Activated CD8-positive, alpha-beta memory T cell treated with anti-CD3 and anti-CD28 coated beads, Interleukin-2, amount 10 ng/mL, durations not matched to agents 7 days and 5 days (primary cell): ENCODE results near the gene CIAPIN1. TPM values are rescaled to one million over a fixed set of nuclear protein-coding genes. Genes with fewer than 3 reads are reported as not detected.

Source experiments
- ATAC-seq: fragments of 150-1000 bp; cut with Tn5 transposase; one replicate; pipeline ENCODE4 v1.10.0; 2021; ENCODE audit warnings: moderate library complexity
- CTCF ChIA-PET: fragments of 350-600 bp; sonication (Branson Sonifier 250); formaldehyde crosslinking; loops from one replicate; lab custom pipeline; 2021; ENCODE audit warnings: antibody characterized with exemption; lab: Charles Lee
- DNase-seq: peaks from one replicate; pipeline ENCODE4 v3.0.0-alpha.2; 2020
- H3K27ac Mint-ChIP-seq: one replicate; pipeline ENCODE4 v1.8.0; 2021; ENCODE audit warnings: mild to moderate bottlenecking, mixed read lengths
- H3K27me3 Mint-ChIP-seq: one replicate; pipeline ENCODE4 v1.8.0; 2021; ENCODE audit warnings: mixed read lengths
- H3K36me3 Mint-ChIP-seq: one replicate; pipeline ENCODE4 v1.8.0; 2021; ENCODE audit warnings: mild to moderate bottlenecking, mixed read lengths
- H3K4me1 Mint-ChIP-seq: one replicate; pipeline ENCODE4 v1.8.0; 2021; ENCODE audit warnings: mixed read lengths
- H3K4me3 Mint-ChIP-seq: one replicate; pipeline ENCODE4 v1.8.0; 2021; ENCODE audit warnings: mild to moderate bottlenecking, moderate library complexity, mixed read lengths
- H3K9me3 Mint-ChIP-seq: one replicate; pipeline ENCODE4 v1.8.0; 2022; ENCODE audit warnings: low read depth, mixed read lengths
- total RNA-seq, 2 experiments: library from RNA; stranded (reverse); gene quantifications; one replicate each; pipeline ENCODE4 v1.2.3, GENCODE V29; 2021

CIAPIN1 gene
- total RNA-seq, 2 experiments from 2014 or later = 46.5 to 62.5 TPM

DNA sequence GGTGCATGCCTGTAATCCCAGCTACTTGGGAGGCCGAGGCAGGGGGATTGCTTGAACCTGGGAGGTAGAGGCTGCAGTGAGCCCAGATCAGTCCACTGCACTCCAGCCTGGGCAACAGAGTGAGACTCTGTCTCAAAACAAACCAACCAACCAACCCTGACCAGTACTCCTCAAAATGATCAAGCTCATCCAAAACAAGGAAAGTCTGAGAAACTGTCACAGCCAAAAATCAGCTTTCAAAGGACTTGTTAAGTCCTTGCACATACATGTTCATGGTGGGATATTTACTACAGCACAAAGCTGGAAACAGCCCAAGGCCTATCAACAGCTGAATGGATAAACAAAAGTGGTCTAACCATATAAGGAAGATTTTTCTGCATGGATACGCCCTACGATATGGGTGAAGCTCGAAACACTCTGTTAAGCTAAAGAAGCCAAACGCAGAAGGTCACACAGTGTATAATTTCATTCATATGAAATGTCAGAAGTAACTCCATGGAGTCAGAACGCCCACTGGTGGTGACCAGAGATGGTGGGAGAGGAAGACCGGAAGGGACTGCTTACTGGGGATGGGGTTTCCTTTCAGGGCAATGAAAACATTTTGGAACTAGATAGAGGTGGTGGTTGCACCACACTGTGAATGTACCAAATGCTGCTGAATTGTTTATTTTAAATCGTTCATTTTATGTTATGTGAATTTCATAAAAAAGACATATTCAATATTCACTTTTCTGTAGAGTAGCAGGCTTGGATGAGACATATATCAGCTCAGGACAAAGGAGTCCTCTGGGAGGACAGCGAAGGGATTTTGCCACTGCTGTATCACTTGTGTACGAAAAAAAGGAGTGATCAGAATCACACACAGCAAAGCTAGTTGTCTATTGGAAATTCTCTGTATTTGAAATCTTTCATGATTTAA is 24.9 kb downstream of the CIAPIN1 start:
- no peaks in the 10 kb centered on the region for H3K9me3 Mint-ChIP-seq
- H3K4me3 Mint-ChIP-seq = no peak overlapping the region
- peaks cover 2% of the 10 kb centered on the region for H3K36me3 Mint-ChIP-seq
- CTCF ChIA-PET = interaction anchor here (1.0 to 15.5 kb wide), 4 partner anchors 40 to 119 kb away, joined by 3 to 283 read pairs (median 8); partner anchors contain the start of gene POLR2C
- H3K4me1 Mint-ChIP-seq = peaks cover 14% of the 10 kb centered on the region
- ATAC-seq = no peak
- DNase-seq = no peak
- H3K27me3 Mint-ChIP-seq = no peaks in the 10 kb centered on the region
- H3K27ac Mint-ChIP-seq = no peak overlapping the region

- Mint-ChIP-seq H3K27ac (peak overlapping the region; percentile 83), H3K36me3 (no peaks in the 10 kb centered on the region)
- CTCF ChIA-PET = interaction anchor here (0.7 to 15.5 kb wide), 17 partner anchors 12 to 336 kb away, joined by 3 to 283 read pairs (median 8); partner anchors contain the start of genes CIAPIN1, COQ9 and POLR2C
Observed at GRCh38 chr16:57419506-57419905, 27.7 kb downstream of the CIAPIN1 start.

DNA sequence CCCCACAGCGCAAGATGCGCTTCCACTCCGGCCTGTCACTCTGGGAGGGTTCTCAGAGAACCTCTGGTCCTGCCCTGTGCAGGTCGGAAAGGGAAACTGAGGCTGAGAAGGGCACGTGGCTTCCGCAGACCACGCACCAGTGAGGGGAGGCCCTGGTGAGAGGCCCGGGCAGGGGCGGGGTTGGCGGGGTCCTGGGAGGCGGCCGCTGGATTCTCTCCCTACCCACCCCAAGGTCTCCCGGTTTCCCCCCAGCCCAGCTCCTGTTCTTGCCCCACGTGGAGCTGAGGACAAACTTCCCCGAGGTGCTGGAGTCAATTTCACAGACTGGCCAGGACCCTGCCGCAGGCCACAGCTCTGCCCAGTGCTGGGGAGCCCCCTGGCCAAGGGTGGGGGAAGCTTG is 31.1 kb downstream of the CIAPIN1 start:
- H3K4me3 Mint-ChIP-seq = no peak overlapping the region
- ATAC-seq (no peak), DNase-seq (no peak)
- no peaks in the 10 kb centered on the region for H3K36me3 Mint-ChIP-seq
- H3K4me1 Mint-ChIP-seq = peaks cover 19% of the 10 kb centered on the region
- no peak overlapping the region for H3K27ac Mint-ChIP-seq
- no peaks in the 10 kb centered on the region for H3K9me3 Mint-ChIP-seq
- CTCF ChIA-PET = interaction anchor here (0.9 to 15.5 kb wide), 21 partner anchors 11 to 332 kb away, joined by 3 to 283 read pairs (median 6); partner anchors contain the start of genes ARL2BP, CCL17, CIAPIN1 and COQ9
- no peaks in the 10 kb centered on the region for H3K27me3 Mint-ChIP-seq

More at GRCh38 chr16:57419506-57419905, 27.7 kb downstream of the CIAPIN1 start:
- Mint-ChIP-seq H3K4me3 (no peak overlapping the region), H3K27me3 (no peaks in the 10 kb centered on the region), H3K4me1 (peaks cover 19% of the 10 kb centered on the region), H3K9me3 (no peaks in the 10 kb centered on the region)
- no peak for DNase-seq
- no peak for ATAC-seq

DNA sequence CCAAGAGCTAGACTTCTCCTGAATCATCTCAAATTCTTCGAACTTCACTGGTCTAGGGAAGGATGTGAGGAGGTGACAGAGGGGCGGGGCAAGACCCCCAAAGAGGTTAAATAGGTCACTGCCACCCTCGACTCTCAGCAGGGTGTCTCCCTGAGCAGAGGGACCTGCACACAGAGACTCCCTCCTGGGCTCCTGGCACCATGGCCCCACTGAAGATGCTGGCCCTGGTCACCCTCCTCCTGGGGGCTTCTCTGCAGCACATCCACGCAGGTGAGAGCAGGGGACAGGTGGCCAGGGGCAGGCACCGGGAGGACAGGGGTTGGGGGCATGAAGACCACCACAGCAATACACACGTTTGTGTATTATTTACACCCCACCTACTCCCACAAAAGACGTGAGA is 33.5 kb downstream of the CIAPIN1 start:
- CTCF ChIA-PET = interaction anchor here (0.6 to 15.5 kb wide), 4 partner anchors 8 to 111 kb away, joined by 3 to 283 read pairs (median 5); no protein-coding TSS in a partner anchor
- no peaks in the 10 kb centered on the region for H3K9me3 Mint-ChIP-seq
- H3K4me3 Mint-ChIP-seq = no peak overlapping the region
- no peaks in the 10 kb centered on the region for H3K36me3 Mint-ChIP-seq
- peaks cover 3% of the 10 kb centered on the region for H3K27me3 Mint-ChIP-seq
- DNase-seq (no peak), ATAC-seq (no peak)
- no peak overlapping the region for H3K27ac Mint-ChIP-seq
- peaks cover 13% of the 10 kb centered on the region for H3K4me1 Mint-ChIP-seq

DNA sequence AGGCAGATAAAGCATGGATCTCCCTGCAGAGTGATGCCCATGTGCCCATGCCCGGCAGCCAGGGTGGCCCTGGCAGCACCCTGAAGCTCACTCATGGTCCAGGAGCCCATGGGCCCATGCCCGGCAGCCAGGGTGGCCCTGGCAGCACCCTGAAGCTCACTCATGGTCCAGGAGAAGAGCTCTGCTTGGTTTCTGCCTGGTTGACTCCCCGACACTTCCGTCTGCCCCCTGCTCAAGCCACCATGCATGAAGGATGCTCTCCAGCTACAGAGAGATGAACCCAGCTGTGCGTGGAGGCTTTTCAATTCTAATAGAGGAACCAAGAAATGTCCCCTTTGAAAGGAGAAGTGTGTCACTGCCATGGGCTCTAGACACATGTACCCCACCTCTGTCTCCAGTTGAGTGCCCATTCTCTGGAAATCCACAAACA is 33.9 kb downstream of the CIAPIN1 start:
- no peaks in the 10 kb centered on the region for H3K36me3 Mint-ChIP-seq
- no peak overlapping the region for H3K4me3 Mint-ChIP-seq
- H3K4me1 Mint-ChIP-seq = peaks cover 10% of the 10 kb centered on the region
- H3K9me3 Mint-ChIP-seq = no peaks in the 10 kb centered on the region
- peaks cover 3% of the 10 kb centered on the region for H3K27me3 Mint-ChIP-seq
- H3K27ac Mint-ChIP-seq = no peak overlapping the region
- CTCF ChIA-PET = interaction anchor here (1.6 to 15.5 kb wide), 2 partner anchors 106 to 111 kb away, joined by 7 to 283 read pairs; no protein-coding TSS in a partner anchor
- no peak for ATAC-seq
- DNase-seq = no peak

DNA sequence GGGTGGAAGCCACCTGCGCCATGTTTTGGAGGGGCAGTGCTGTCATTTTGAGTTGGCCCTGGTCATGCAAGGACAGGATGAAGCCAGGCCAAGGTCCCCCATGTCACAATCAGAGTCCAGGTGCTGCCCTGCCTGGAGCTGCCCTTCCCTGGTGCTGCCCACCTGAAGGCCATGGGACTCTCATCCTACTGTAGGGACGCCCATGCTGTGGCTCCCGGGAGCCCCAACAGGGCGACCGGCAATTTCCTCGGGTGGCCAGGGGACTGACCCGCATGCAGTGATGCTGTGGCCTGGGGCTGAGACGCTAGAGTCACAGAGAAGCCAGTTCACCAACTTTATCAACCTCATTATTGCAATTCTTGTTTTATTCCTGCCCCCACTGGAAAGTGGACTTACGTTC is 34.6 kb downstream of the CIAPIN1 start:
- H3K27ac Mint-ChIP-seq = no peak overlapping the region
- H3K9me3 Mint-ChIP-seq = no peaks in the 10 kb centered on the region
- H3K4me3 Mint-ChIP-seq = no peak overlapping the region
- ATAC-seq = no peak
- CTCF ChIA-PET = interaction anchor here (15.5 kb wide), 1 partner anchor 110 kb away, joined by 283 read pairs; no protein-coding TSS in a partner anchor
- no peaks in the 10 kb centered on the region for H3K36me3 Mint-ChIP-seq
- DNase-seq = no peak
- H3K4me1 Mint-ChIP-seq = peaks cover 6% of the 10 kb centered on the region
- H3K27me3 Mint-ChIP-seq = peaks cover 3% of the 10 kb centered on the region

DNA sequence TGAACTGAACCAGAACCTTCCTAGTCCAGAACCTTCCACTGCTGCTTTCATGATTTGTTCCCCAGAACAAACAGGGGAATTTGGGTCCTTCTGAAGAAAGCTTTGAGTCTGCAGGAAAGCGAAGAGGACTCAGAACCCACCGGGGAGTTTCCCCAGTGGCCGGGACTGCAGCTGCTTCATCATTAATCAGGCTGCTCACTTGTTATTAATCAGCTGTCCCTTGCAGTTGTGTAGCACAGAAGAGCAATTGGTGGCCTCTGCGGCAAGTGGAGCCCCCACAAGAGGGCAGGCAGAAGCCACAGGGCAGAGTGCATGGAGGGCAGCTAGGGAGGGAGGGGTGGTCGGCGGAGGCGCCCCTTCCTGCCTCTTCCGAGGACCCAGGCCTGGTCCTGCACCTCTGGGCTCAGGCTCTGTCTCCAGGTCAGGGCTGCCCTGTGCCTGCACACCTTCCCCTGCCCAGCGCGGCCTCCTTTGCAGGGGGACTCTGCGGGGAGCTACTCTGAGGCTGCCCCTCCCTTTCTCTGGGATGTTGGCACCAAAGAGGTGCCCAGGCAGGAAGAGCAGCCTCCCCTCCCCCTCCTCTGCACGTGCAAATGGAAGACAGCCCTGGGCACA is 35.7 kb downstream of the CIAPIN1 start:
- Mint-ChIP-seq H3K9me3 (no peaks in the 10 kb centered on the region), H3K4me3 (no peak overlapping the region), H3K4me1 (no peaks in the 10 kb centered on the region), H3K27me3 (peaks cover 3% of the 10 kb centered on the region), H3K27ac (no peak overlapping the region), H3K36me3 (no peaks in the 10 kb centered on the region)
- no peak for DNase-seq
- ATAC-seq = no peak
- CTCF ChIA-PET = interaction anchor here (15.5 kb wide), 1 partner anchor 109 kb away, joined by 283 read pairs; no protein-coding TSS in a partner anchor

- CTCF ChIA-PET = interaction anchor here (1.5 to 15.5 kb wide), 2 partner anchors 15 to 107 kb away, joined by 3 to 283 read pairs; no protein-coding TSS in a partner anchor
- peaks cover 7% of the 10 kb centered on the region for H3K27me3 Mint-ChIP-seq
Observed at GRCh38 chr16:57409870-57410587, 37.2 kb downstream of the CIAPIN1 start.

GRCh38 chr16:57409065-57409464 is 38.1 kb downstream of the CIAPIN1 start:
- no peaks in the 10 kb centered on the region for H3K4me1 Mint-ChIP-seq
- H3K36me3 Mint-ChIP-seq = no peaks in the 10 kb centered on the region
- DNase-seq (no peak), ATAC-seq (no peak)
- peaks cover 7% of the 10 kb centered on the region for H3K27me3 Mint-ChIP-seq
- CTCF ChIA-PET = interaction anchor here (1.5 kb wide), 1 partner anchor 14 kb away, joined by 3 read pairs; no protein-coding TSS in a partner anchor
- H3K9me3 Mint-ChIP-seq = no peaks in the 10 kb centered on the region
- no peak overlapping the region for H3K27ac Mint-ChIP-seq
- no peak overlapping the region for H3K4me3 Mint-ChIP-seq

More at GRCh38 chr16:57409870-57410587, 37.2 kb downstream of the CIAPIN1 start:
- Mint-ChIP-seq H3K9me3 (no peaks in the 10 kb centered on the region), H3K36me3 (no peaks in the 10 kb centered on the region), H3K4me3 (no peak overlapping the region), H3K27ac (no peak overlapping the region), H3K4me1 (no peaks in the 10 kb centered on the region)
- DNase-seq (no peak), ATAC-seq (no peak)

DNA sequence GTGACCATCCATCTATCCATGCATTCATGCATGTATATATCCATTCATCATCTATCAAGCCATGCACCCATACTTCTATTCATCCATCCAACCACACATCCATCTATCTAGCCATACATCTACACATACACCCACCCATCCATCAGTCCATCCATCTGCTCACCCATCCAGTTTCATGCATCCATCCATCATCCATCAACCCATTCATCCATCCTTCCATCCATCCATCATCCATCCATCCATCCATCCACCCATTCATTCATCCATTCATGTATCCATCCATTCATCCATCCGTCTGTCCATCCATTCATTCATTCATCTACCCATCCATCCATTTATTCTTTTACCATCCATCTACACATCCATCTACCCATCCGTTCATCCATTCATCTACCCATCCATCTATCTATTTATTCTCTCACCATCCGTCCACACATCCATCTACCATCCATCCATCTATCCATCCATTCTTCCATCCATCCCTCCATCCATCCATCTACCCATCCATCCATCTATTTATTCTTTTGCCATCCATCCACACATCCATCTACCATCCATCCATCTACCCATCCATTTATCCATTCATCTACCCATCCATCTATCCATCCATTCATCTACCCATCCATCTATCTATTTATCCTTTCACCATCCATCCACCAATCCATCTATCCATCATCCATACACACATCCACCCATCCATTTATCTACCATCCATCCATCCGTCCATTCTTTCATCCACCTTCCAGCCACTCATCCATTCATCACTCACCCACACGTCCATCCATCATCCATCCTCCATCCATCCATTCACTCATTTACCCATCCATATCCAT is 39.4 kb downstream of the CIAPIN1 start:
- DNase-seq (no peak), ATAC-seq (no peak)
- Mint-ChIP-seq H3K4me1 (no peaks in the 10 kb centered on the region), H3K36me3 (no peaks in the 10 kb centered on the region), H3K9me3 (no peaks in the 10 kb centered on the region), H3K4me3 (no peak overlapping the region), H3K27ac (no peak overlapping the region), H3K27me3 (peaks cover 7% of the 10 kb centered on the region)
- CTCF ChIA-PET = no interaction called here

GRCh38 chr16:57406881-57407280 is 40.3 kb downstream of the CIAPIN1 start:
- Mint-ChIP-seq H3K4me3 (no peak overlapping the region), H3K27ac (no peak overlapping the region), H3K9me3 (no peaks in the 10 kb centered on the region), H3K4me1 (no peaks in the 10 kb centered on the region), H3K36me3 (no peaks in the 10 kb centered on the region), H3K27me3 (peaks cover 7% of the 10 kb centered on the region)
- DNase-seq (no peak), ATAC-seq (no peak)
- CTCF ChIA-PET = interaction anchor here (3.0 kb wide), 1 partner anchor 10 kb away, joined by 17 read pairs; no protein-coding TSS in a partner anchor

- no peaks in the 10 kb centered on the region for H3K4me1 Mint-ChIP-seq
- H3K9me3 Mint-ChIP-seq = no peaks in the 10 kb centered on the region
- ATAC-seq (no peak), DNase-seq (no peak)
- peaks cover 7% of the 10 kb centered on the region for H3K27me3 Mint-ChIP-seq
- H3K36me3 Mint-ChIP-seq = no peaks in the 10 kb centered on the region
- H3K27ac Mint-ChIP-seq = no peak overlapping the region
- CTCF ChIA-PET = interaction anchor here (0.9 to 3.0 kb wide), 2 partner anchors 12 to 15 kb away, joined by 3 to 17 read pairs; no protein-coding TSS in a partner anchor
- H3K4me3 Mint-ChIP-seq = no peak overlapping the region
Observed at GRCh38 chr16:57405097-57405496, 42.1 kb downstream of the CIAPIN1 start.
